Measurements from ENCODE around the gene TANK. TPM values are rescaled to one million over a fixed set of nuclear protein-coding genes. Genes with fewer than 3 reads are reported as not detected.

Gene TANK
- total and polyA plus RNA-seq, 7 experiments from 2014 or later = 45.5 to 142 (median 61.4) TPM

DNA sequence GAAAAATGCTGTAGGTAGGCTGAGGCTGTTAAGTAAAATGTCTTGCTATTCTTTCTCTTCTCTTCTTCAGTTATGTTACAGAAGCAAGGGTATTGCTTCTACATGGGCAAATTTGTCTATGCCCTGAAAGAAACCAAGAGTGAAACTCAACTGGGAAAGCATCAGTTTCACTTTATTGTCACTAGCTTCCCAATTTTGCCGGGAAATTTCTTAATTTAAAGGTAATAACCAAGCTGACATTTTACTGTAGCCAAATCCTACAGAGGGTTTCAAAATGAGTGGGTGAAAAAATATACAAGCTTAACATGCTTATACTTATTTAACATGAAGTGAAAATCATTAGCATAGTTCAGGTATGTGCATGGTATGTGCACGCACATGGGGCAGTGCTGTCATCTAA is 3.2 kb downstream of the TANK start:
- Histone ChIP-seq H3K4me1 (ENCODE audit: control insufficient read depth in 2 of 2, insufficient read depth in 2 of 2, low read length in 2 of 2) (peaks cover 22 to 60% of the 10 kb centered on the region in 2 donors), H3K36me3 (ENCODE audit: control insufficient read depth in 2 of 3, insufficient read depth in 3 of 3, low read length in 3 of 3) (peaks cover 0 to 12% (median 0%) of the 10 kb centered on the region in 3 experiments), H3K27ac (ENCODE audit: low read depth, low read length) (no peak overlapping the region), H3K27me3 (ENCODE audit: control insufficient read depth in 2 of 2, insufficient read depth in 2 of 2, low read length in 2 of 2) (no peaks in the 10 kb centered on the region), H3K4me3 (ENCODE audit: low read length) (no peak overlapping the region), H3K9me3 (ENCODE audit: control insufficient read depth in 2 of 3, low read length in 3 of 3) (no peaks in the 10 kb centered on the region)
- intact Hi-C loops (cut with micrococcal nuclease) = loop anchor here (5.0 to 10.0 kb wide), 4 partner anchors 669 to 831 kb away; partner anchors contain the start of gene RBMS1 (in 1 of the 2)
- Mint-ChIP-seq H3K36me3 (peaks cover 0 to 60% (median 21%) of the 10 kb centered on the region in 5 donors), H3K27ac (peak overlapping the region in 4 of 9 donors; percentile 30 to 88 (median 38)), H3K27me3 (no peaks in the 10 kb centered on the region), H3K9me3 (peaks cover 0 to 6% (median 0%) of the 10 kb centered on the region in 11 donors), H3K4me3 (peak overlapping the region in 6 of 10 donors; percentile 14 to 97 (median 48)), H3K4me1 (peaks cover 42 to 87% (median 76%) of the 10 kb centered on the region in 7 donors)
- POLR2A ChIA-PET = no interaction called here
- DNase-seq = no peak
- no peak for ATAC-seq
- CTCF ChIA-PET = no interaction called here

DNA sequence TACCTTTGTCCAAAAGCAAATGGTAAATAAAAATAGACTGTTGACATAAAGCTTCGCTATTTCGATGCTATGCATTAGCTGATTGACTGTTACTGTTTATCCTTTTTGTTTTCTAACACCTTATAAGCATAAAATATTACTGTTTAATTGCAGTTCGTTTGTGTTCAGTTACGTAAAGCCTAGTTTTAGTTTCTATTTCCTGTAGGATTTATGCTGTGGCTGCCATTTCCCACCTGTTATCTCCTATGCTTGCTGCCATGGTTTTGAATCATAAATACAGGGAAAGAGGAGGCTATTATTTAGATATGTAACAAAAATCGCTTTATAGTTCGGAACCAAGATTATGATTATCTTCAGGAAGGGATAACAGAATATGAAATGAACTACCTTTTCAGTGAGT is 3.9 kb downstream of the TANK start:
- Mint-ChIP-seq H3K4me1 (peaks cover 47 to 86% (median 76%) of the 10 kb centered on the region in 7 donors), H3K27ac (peak overlapping the region in 2 of 9 donors; percentile 62 to 80), H3K4me3 (peak overlapping the region in 2 of 10 donors; percentile 27 to 84), H3K9me3 (peaks cover 0 to 6% (median 0%) of the 10 kb centered on the region in 11 donors), H3K36me3 (peaks cover 0 to 61% (median 21%) of the 10 kb centered on the region in 5 donors), H3K27me3 (no peaks in the 10 kb centered on the region)
- H3K4me3 ChIP-seq (ENCODE audit: low read length) = no peak overlapping the region
- peaks cover 22 to 60% of the 10 kb centered on the region in 2 donors for H3K4me1 ChIP-seq (ENCODE audit: control insufficient read depth in 2 of 2, insufficient read depth in 2 of 2, low read length in 2 of 2)
- ChIA-PET CTCF (no interaction called here), POLR2A (interaction anchor here (0.7 to 1.2 kb wide), 2 partner anchors 28 to 261 kb away, joined by 3 to 5 read pairs; no protein-coding TSS in a partner anchor)
- no peaks in the 10 kb centered on the region for H3K27me3 ChIP-seq (ENCODE audit: control insufficient read depth in 2 of 2, insufficient read depth in 2 of 2, low read length in 2 of 2)
- DNase-seq = no peak
- no peak overlapping the region for H3K27ac ChIP-seq (ENCODE audit: low read depth, low read length)
- no peak for ATAC-seq
- intact Hi-C loops (cut with micrococcal nuclease) = loop anchor here (5.0 to 10.0 kb wide), 4 partner anchors 669 to 831 kb away; partner anchors contain the start of gene RBMS1 (in 1 of the 2)
- no peaks in the 10 kb centered on the region for H3K9me3 ChIP-seq (ENCODE audit: control insufficient read depth in 2 of 3, low read length in 3 of 3)
- H3K36me3 ChIP-seq (ENCODE audit: control insufficient read depth in 2 of 3, insufficient read depth in 3 of 3, low read length in 3 of 3) = peaks cover 0 to 12% (median 0%) of the 10 kb centered on the region in 3 experiments

GRCh38 chr2:161165266-161165665 is 5.0 kb downstream of the TANK start:
- POLR2A ChIA-PET = interaction anchor here (0.6 kb wide), 1 partner anchor 489 kb away, joined by 3 read pairs; no protein-coding TSS in a partner anchor

DNA sequence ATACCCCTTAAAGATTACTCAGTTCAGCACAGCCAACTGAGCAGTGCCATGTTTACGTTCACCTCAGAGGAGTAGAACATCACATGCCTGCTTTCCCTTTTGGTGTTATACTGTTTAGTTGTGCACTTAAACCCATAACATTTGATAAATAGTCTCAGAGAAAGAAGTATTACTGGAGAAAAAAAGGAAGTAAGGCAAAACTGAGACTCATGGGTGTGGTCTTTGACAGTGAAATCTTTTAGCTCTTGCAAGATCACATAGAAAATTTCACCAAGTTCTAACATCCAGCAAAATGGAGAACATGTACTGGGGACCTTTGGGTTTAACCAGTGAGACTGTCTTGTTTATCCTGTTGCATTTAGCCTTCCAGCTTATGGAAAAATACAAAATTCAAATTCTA is 5.6 kb downstream of the TANK start:
- Histone ChIP-seq H3K4me1 (ENCODE audit: control insufficient read depth in 2 of 2, insufficient read depth in 2 of 2, low read length in 2 of 2) (peaks cover 17 to 60% of the 10 kb centered on the region in 2 donors), H3K27ac (ENCODE audit: low read depth, low read length) (no peak overlapping the region), H3K9me3 (ENCODE audit: control insufficient read depth in 2 of 3, low read length in 3 of 3) (no peaks in the 10 kb centered on the region), H3K27me3 (ENCODE audit: control insufficient read depth in 2 of 2, insufficient read depth in 2 of 2, low read length in 2 of 2) (no peaks in the 10 kb centered on the region), H3K36me3 (ENCODE audit: control insufficient read depth in 2 of 3, insufficient read depth in 3 of 3, low read length in 3 of 3) (peaks cover 0 to 7% (median 0%) of the 10 kb centered on the region in 3 experiments), H3K4me3 (ENCODE audit: low read length) (no peak overlapping the region)
- CTCF ChIA-PET = no interaction called here
- Mint-ChIP-seq H3K4me1 (peaks cover 56 to 92% (median 85%) of the 10 kb centered on the region in 7 donors), H3K9me3 (peaks cover 0 to 6% (median 0%) of the 10 kb centered on the region in 11 donors), H3K27ac (peak overlapping the region in 2 of 9 donors; percentile 10 to 87), H3K36me3 (peaks cover 0 to 68% (median 21%) of the 10 kb centered on the region in 5 donors), H3K27me3 (no peaks in the 10 kb centered on the region), H3K4me3 (peak overlapping the region in 1 of 10 donors; percentile 64)
- intact Hi-C loops (cut with micrococcal nuclease) = loop anchor here in 1 of 2 donors (1.0 to 10.0 kb wide), 3 partner anchors 89 to 829 kb away; partner anchors contain the start of gene RBMS1
- DNase-seq (no peak), ATAC-seq (peak; percentile 21)
- POLR2A ChIA-PET = interaction anchor here (0.9 kb wide), 1 partner anchor 32 kb away, joined by 3 read pairs; no protein-coding TSS in a partner anchor

More at GRCh38 chr2:161165266-161165665, 5.0 kb downstream of the TANK start:
- no peaks in the 10 kb centered on the region for H3K9me3 ChIP-seq (ENCODE audit: control insufficient read depth in 2 of 3, low read length in 3 of 3)
- Mint-ChIP-seq H3K9me3 (peaks cover 0 to 6% (median 0%) of the 10 kb centered on the region in 11 donors), H3K27me3 (no peaks in the 10 kb centered on the region), H3K4me3 (peak overlapping the region in 2 of 10 donors; percentile 24 to 64), H3K4me1 (peaks cover 51 to 87% (median 80%) of the 10 kb centered on the region in 7 donors), H3K27ac (peak overlapping the region in 1 of 9 donors; percentile 87), H3K36me3 (peaks cover 0 to 66% (median 21%) of the 10 kb centered on the region in 5 donors)
- no peak overlapping the region for H3K27ac ChIP-seq (ENCODE audit: low read depth, low read length)
- no peak overlapping the region for H3K4me3 ChIP-seq (ENCODE audit: low read length)
- CTCF ChIA-PET = no interaction called here
- H3K4me1 ChIP-seq (ENCODE audit: control insufficient read depth in 2 of 2, insufficient read depth in 2 of 2, low read length in 2 of 2) = peaks cover 17 to 60% of the 10 kb centered on the region in 2 donors
- DNase-seq (no peak), ATAC-seq (no peak)
- H3K27me3 ChIP-seq (ENCODE audit: control insufficient read depth in 2 of 2, insufficient read depth in 2 of 2, low read length in 2 of 2) = no peaks in the 10 kb centered on the region
- peaks cover 0 to 12% (median 0%) of the 10 kb centered on the region in 3 experiments for H3K36me3 ChIP-seq (ENCODE audit: control insufficient read depth in 2 of 3, insufficient read depth in 3 of 3, low read length in 3 of 3)
- intact Hi-C loops (cut with micrococcal nuclease) = loop anchor here in 1 of 2 donors (10.0 kb wide), 2 partner anchors 670 to 830 kb away; partner anchors contain the start of gene RBMS1

DNA sequence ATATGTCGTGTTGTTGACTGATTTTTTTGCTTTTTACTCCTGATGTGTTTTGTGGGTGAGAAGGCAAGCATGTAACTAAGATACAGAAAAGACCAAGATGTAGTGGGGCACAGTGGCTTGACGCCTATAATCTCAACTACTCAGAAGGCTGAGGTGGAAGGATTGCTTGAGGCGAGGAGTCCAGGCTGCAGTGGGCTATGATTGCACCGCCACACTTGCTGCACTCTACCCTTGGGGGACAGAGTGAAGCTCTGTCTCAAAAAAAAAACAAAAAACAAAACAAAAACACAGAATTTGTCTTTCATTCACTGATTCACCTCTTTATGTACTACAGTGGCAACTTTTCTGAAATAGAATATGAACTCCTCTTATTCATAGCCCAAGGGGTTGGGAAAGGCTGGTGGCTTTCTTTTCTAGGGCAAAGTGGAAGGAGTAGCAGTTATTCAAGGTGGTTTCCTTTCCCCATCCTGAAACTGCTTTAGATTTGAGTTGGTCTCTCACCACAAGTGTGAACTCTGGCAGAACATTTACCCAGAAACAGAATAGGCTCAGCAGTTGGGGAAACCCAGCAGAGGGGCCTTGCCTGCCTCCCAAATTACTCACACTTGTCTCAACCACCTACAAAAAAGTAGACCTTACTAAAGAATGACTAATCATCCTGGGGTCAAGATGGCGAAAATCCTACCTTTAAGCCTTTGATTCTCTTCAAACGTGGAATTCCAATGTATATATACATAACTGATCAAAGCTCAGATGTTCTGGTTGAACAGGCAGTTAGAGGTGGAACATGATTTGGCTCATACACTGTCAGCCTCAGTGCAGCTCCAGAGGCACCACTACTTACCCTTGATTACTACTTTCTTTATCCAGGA is 6.5 kb downstream of the TANK start:
- no peaks in the 10 kb centered on the region for H3K27me3 ChIP-seq (ENCODE audit: control insufficient read depth in 2 of 2, insufficient read depth in 2 of 2, low read length in 2 of 2)
- ChIA-PET CTCF (no interaction called here), POLR2A (interaction anchor here (0.9 kb wide), 1 partner anchor 33 kb away, joined by 3 read pairs; no protein-coding TSS in a partner anchor)
- no peaks in the 10 kb centered on the region for H3K9me3 ChIP-seq (ENCODE audit: control insufficient read depth in 2 of 3, low read length in 3 of 3)
- Mint-ChIP-seq H3K4me3 (peak overlapping the region in 2 of 10 donors; percentile 20 to 64), H3K36me3 (peaks cover 0 to 71% (median 21%) of the 10 kb centered on the region in 5 donors), H3K27me3 (no peaks in the 10 kb centered on the region), H3K4me1 (peaks cover 48 to 90% (median 84%) of the 10 kb centered on the region in 7 donors), H3K27ac (peak overlapping the region in 5 of 9 donors; percentile 6 to 87 (median 21)), H3K9me3 (peaks cover 0 to 6% (median 0%) of the 10 kb centered on the region in 11 donors)
- DNase-seq = peak in 1 of 9 donors; percentile 70
- H3K36me3 ChIP-seq (ENCODE audit: control insufficient read depth in 2 of 3, insufficient read depth in 3 of 3, low read length in 3 of 3) = peaks cover 0 to 7% (median 0%) of the 10 kb centered on the region in 3 experiments
- intact Hi-C loops (cut with micrococcal nuclease) = loop anchor here in 1 of 2 donors (1.0 to 10.0 kb wide), 3 partner anchors 89 to 828 kb away; partner anchors contain the start of gene RBMS1
- no peak overlapping the region for H3K4me3 ChIP-seq (ENCODE audit: low read length)
- H3K27ac ChIP-seq (ENCODE audit: low read depth, low read length) = no peak overlapping the region
- peak; percentile 75 for ATAC-seq
- peaks cover 12 to 64% of the 10 kb centered on the region in 2 donors for H3K4me1 ChIP-seq (ENCODE audit: control insufficient read depth in 2 of 2, insufficient read depth in 2 of 2, low read length in 2 of 2)

DNA sequence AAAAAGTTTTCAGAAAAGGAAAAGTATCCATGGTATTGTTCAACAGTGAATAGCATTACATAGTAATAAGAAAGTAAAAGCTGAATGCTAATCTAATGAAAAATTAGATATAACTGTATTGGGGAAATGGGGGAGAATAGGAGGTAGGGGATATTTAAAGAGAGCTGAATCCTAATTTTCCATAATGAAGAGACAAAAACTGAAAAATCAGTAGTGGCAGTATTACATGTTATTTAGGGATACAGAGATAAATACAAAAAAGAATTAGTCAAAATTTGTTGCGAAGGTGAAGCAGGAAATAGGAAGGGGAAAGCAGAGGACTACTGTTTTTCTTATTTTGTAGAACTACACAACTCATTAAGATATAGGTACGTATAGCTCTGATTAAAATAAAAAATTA is 9.1 kb downstream of the TANK start:
- Histone ChIP-seq H3K4me3 (ENCODE audit: low read length) (no peak overlapping the region), H3K27me3 (ENCODE audit: control insufficient read depth in 2 of 2, insufficient read depth in 2 of 2, low read length in 2 of 2) (no peaks in the 10 kb centered on the region), H3K36me3 (ENCODE audit: control insufficient read depth in 2 of 3, insufficient read depth in 3 of 3, low read length in 3 of 3) (no peaks in the 10 kb centered on the region), H3K4me1 (ENCODE audit: control insufficient read depth in 2 of 2, insufficient read depth in 2 of 2, low read length in 2 of 2) (peaks cover 3 to 56% of the 10 kb centered on the region in 2 donors), H3K27ac (ENCODE audit: low read depth, low read length) (no peak overlapping the region), H3K9me3 (ENCODE audit: control insufficient read depth in 2 of 3, low read length in 3 of 3) (no peaks in the 10 kb centered on the region)
- CTCF ChIA-PET = no interaction called here
- H3K27me3 Mint-ChIP-seq = no peaks in the 10 kb centered on the region
- peak overlapping the region in 4 of 10 donors; percentile 7 to 28 (median 18) for H3K4me3 Mint-ChIP-seq
- ATAC-seq (no peak), DNase-seq (no peak)
- peaks cover 4 to 70% (median 35%) of the 10 kb centered on the region in 5 donors for H3K36me3 Mint-ChIP-seq
- POLR2A ChIA-PET = interaction anchor here (1.6 kb wide), 1 partner anchor 9 kb away, joined by 4 read pairs; the partner anchor contains the start of gene TANK
- peaks cover 48 to 88% (median 78%) of the 10 kb centered on the region in 7 donors for H3K4me1 Mint-ChIP-seq
- peak overlapping the region in 5 of 9 donors; percentile 19 to 69 (median 35) for H3K27ac Mint-ChIP-seq
- intact Hi-C loops (cut with micrococcal nuclease) = loop anchor here in 1 of 2 donors (10.0 kb wide), 2 partner anchors 675 to 825 kb away; partner anchors contain the start of gene RBMS1
- peaks cover 0 to 9% (median 0%) of the 10 kb centered on the region in 11 donors for H3K9me3 Mint-ChIP-seq
